ENCODE data around the gene GPR55. TPM values are rescaled to one million over a fixed set of nuclear protein-coding genes. Genes with fewer than 3 reads are reported as not detected.

The GPR55 gene
- total and polyA plus RNA-seq, 10 of the 15 experiments (the other 5 are each of a cell fraction or from before 2014, with no cell fraction given): 2.1 to 30.1 (median 16.2) TPM

DNA sequence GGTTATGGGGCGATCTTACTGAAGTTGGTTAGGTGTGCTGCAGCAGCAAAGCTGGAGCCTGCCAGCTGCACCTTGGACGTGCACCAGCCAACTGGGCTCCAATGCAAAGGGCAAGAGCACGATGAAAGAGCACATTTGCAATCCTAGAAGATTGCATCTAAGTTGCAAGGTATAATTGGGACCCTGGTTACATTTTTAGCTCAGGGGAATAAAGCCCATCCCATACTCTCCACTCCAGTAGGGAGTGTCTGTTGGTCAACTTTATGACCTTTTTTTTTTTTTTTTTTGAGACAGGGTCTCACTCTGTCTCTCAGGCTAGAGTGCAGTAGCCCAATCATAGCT lies 22.2 kb upstream of the GPR55 start (continued):
- TF ChIP-seq, protein P1, sequence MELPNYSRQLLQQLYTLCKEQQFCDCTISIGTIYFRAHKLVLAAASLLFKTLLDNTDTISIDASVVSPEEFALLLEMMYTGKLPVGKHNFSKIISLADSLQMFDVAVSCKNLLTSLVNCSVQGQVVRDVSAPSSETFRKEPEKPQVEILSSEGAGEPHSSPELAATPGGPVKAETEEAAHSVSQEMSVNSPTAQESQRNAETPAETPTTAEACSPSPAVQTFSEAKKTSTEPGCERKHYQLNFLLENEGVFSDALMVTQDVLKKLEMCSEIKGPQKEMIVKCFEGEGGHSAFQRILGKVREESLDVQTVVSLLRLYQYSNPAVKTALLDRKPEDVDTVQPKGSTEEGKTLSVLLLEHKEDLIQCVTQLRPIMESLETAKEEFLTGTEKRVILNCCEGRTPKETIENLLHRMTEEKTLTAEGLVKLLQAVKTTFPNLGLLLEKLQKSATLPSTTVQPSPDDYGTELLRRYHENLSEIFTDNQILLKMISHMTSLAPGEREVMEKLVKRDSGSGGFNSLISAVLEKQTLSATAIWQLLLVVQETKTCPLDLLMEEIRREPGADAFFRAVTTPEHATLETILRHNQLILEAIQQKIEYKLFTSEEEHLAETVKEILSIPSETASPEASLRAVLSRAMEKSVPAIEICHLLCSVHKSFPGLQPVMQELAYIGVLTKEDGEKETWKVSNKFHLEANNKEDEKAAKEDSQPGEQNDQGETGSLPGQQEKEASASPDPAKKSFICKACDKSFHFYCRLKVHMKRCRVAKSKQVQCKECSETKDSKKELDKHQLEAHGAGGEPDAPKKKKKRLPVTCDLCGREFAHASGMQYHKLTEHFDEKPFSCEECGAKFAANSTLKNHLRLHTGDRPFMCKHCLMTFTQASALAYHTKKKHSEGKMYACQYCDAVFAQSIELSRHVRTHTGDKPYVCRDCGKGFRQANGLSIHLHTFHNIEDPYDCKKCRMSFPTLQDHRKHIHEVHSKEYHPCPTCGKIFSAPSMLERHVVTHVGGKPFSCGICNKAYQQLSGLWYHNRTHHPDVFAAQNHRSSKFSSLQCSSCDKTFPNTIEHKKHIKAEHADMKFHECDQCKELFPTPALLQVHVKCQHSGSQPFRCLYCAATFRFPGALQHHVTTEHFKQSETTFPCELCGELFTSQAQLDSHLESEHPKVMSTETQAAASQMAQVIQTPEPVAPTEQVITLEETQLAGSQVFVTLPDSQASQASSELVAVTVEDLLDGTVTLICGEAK (IDR thresholded peaks at IDR 0.05; ENCODE audit: borderline replicate concordance): no peak
- 0 out of 2 replicates have a peak, but pooled peaks have one; percentile 35 for TF ChIP-seq ZBED1 (IDR thresholded peaks at IDR 0.05; ENCODE audit: borderline replicate concordance)

DNA sequence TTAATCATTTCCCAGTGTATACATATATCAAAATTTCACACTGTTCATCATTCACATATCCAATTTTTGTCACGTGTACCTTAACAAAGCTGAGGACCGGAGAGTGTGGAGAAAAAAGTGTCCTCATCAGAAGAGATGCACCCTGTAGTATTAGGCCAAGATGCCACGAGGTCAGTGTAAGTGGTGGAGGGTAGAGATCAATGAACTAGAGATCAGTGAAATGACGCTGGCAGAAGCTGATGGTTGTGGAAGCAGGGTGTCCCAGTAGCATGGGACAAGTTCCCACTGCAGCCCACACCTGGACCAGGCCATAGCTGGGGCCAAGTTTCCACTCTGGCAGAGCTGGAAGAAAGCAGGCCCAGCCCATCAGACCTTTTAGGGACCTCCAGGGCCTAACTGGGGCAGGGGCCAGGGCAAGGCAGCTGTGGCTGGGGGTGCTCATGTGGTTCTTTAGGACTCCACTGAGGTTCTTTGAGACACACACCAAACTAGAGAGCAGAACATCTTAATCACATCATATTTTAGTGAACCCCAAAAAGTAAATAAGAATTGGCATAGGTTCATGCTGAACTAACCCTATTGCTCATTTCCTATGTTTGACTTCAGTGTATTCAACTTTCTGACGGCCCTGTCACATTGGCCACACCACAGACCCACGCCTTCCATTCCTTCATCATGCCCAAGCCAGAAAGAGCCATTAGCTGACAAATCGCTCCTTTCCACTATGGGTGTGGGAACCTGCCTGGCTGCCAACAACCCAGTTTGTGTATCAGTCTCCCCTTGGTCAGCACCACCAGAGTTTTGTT lies 21.6 kb upstream of the GPR55 start:
- FAIRE-seq: no peak
- Histone ChIP-seq H2AFZ (ENCODE audit: control insufficient read depth, low read depth, low read length) (no peak overlapping the region), H3K4me1 (ENCODE audit: control insufficient read depth, insufficient read depth, low read length) (peaks cover 59% of the 10 kb centered on the region), H4K20me1 (ENCODE audit: control insufficient read depth, insufficient read depth) (no peaks in the 10 kb centered on the region), H3K9ac (ENCODE audit: control insufficient read depth, insufficient read depth, low read length) (peak overlapping the region; percentile 94), H3K27me3 (replicated peaks in 1 of 2; ENCODE audit: control insufficient read depth in 2 of 2, insufficient read depth in 2 of 2, low read length in 1 of 2) (no peaks in the 10 kb centered on the region), H3K9me3 (replicated peaks; ENCODE audit: control insufficient read depth, insufficient read depth, low read length) (no peaks in the 10 kb centered on the region), H3K36me3 (ENCODE audit: control insufficient read depth in 2 of 2, insufficient read depth in 2 of 2, low read length in 1 of 2) (no peaks in the 10 kb centered on the region), H3K4me2 (ENCODE audit: control insufficient read depth, insufficient read depth) (peak overlapping the region; percentile 87), H3K4me3 (peak overlapping the region; percentile 85), H3K27ac (ENCODE audit: control insufficient read depth, insufficient read depth) (peak overlapping the region; percentile 99), H3K79me2 (ENCODE audit: control insufficient read depth, insufficient read depth, low read length) (peaks cover 72% of the 10 kb centered on the region)
- POLR2A ChIA-PET: interaction anchor here (0.8 to 17.2 kb wide), 8 partner anchors 9 to 37 kb away, joined by 3 to 192 read pairs (median 11); partner anchors contain the start of gene GPR55
- SMC1A ChIA-PET (ENCODE audit: uncharacterized antibody, unreplicated experiment): interaction anchor here (1.1 to 21.6 kb wide), 6 partner anchors 9 to 38 kb away, joined by 4 to 411 read pairs (median 135); partner anchors contain the start of gene GPR55
- ATAC-seq: no peak; the same call in 2 of the 3 replicates
- DNase-seq (ENCODE audit: low read depth, low spot score): no peak
- no TSS peak for BruUV-seq (replicated peaks)
- intact Hi-C loops (cut with micrococcal nuclease; ENCODE audit: unreplicated experiment) (loop anchor here (10.0 kb wide), 1 partner anchor 282 kb away; no protein-coding TSS in a partner anchor), in situ Hi-C loops (cut with MboI) (no loop called here)
- CTCF ChIA-PET: interaction anchor here (0.6 to 28.4 kb wide), 11 partner anchors 12 to 98 kb away, joined by 3 to 372 read pairs (median 3); partner anchors contain the start of gene GPR55
- RAD21 ChIA-PET (ENCODE audit: unreplicated experiment): interaction anchor here (1.1 to 22.2 kb wide), 9 partner anchors 9 to 38 kb away, joined by 3 to 400 read pairs (median 16); partner anchors contain the start of gene GPR55
- 17% methylated on average over 7 of the region's 7 CpGs for WGBS (ENCODE audit: insufficient coverage, insufficient replicate concordance, low lambda C conversion rate, missing lambda C conversion rate)
- TF ChIP-seq SMAD5 (IDR thresholded peaks at IDR 0.05; ENCODE audit: low read depth) (peak; percentile 17; the same call in 1 of the 2 replicates), RAD51 (IDR thresholded peaks at IDR 0.05) (no peak), TCF12 (IDR thresholded peaks at IDR 0.05; ENCODE audit: low read depth, low read length) (no peak), POU2F2 (IDR thresholded peaks at IDR 0.05; ENCODE audit: borderline replicate concordance, low read depth, low read length) (peak; percentile 67; the same call in 1 of the 3 replicates), ZBED1 (IDR thresholded peaks at IDR 0.05; ENCODE audit: borderline replicate concordance) (no peak), CBX3 (IDR thresholded peaks at IDR 0.05; ENCODE audit: borderline replicate concordance, low read depth) (no peak), HDGF (IDR thresholded peaks at IDR 0.05) (peak; percentile 39; the same call in 1 of the 2 replicates)
- TF ChIP-seq, protein P2, sequence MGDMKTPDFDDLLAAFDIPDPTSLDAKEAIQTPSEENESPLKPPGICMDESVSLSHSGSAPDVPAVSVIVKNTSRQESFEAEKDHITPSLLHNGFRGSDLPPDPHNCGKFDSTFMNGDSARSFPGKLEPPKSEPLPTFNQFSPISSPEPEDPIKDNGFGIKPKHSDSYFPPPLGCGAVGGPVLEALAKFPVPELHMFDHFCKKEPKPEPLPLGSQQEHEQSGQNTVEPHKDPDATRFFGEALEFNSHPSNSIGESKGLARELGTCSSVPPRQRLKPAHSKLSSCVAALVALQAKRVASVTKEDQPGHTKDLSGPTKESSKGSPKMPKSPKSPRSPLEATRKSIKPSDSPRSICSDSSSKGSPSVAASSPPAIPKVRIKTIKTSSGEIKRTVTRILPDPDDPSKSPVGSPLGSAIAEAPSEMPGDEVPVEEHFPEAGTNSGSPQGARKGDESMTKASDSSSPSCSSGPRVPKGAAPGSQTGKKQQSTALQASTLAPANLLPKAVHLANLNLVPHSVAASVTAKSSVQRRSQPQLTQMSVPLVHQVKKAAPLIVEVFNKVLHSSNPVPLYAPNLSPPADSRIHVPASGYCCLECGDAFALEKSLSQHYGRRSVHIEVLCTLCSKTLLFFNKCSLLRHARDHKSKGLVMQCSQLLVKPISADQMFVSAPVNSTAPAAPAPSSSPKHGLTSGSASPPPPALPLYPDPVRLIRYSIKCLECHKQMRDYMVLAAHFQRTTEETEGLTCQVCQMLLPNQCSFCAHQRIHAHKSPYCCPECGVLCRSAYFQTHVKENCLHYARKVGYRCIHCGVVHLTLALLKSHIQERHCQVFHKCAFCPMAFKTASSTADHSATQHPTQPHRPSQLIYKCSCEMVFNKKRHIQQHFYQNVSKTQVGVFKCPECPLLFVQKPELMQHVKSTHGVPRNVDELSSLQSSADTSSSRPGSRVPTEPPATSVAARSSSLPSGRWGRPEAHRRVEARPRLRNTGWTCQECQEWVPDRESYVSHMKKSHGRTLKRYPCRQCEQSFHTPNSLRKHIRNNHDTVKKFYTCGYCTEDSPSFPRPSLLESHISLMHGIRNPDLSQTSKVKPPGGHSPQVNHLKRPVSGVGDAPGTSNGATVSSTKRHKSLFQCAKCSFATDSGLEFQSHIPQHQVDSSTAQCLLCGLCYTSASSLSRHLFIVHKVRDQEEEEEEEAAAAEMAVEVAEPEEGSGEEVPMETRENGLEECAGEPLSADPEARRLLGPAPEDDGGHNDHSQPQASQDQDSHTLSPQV (IDR thresholded peaks at IDR 0.05): 0 out of 2 replicates have a peak, but pooled peaks have one; percentile 57
